Fibroblast of lung (primary cell): ENCODE measurements around the gene FYN. TPM values are rescaled to one million over a fixed set of nuclear protein-coding genes. Genes with fewer than 3 reads are reported as not detected.

Source experiments
- DNase-seq, 2 donors: peaks; one replicate each; pipeline versions ENCODE4 v3.0.0 to v3.0.0-alpha.2; 2010; ENCODE audit warnings: low read depth in 2 of 2
- H2AFZ ChIP-seq: 2 replicates; pipeline ENCODE4 v1.5.1; 2012; ENCODE audit warnings: low read length, control low read depth, inconsistent platforms
- H3K27ac ChIP-seq: 2 replicates; pipeline ENCODE4 v1.5.1; 2011; ENCODE audit warnings: low read length, control low read depth; ENCODE audit not compliant: insufficient read depth
- H3K27me3 ChIP-seq: 2 replicates; pipeline ENCODE4 v1.5.1; 2011; ENCODE audit warnings: mild to moderate bottlenecking, low read length; ENCODE audit not compliant: control insufficient read depth, insufficient read depth
- H3K36me3 ChIP-seq: 2 replicates; pipeline ENCODE4 v1.5.1; 2011; ENCODE audit warnings: low read length; ENCODE audit not compliant: control insufficient read depth, insufficient read depth
- H3K4me1 ChIP-seq: 2 replicates; pipeline ENCODE4 v1.5.1; 2011; ENCODE audit warnings: low read length; ENCODE audit not compliant: control insufficient read depth, insufficient read depth; ENCODE audit errors: extremely low read depth
- H3K4me2 ChIP-seq: 2 replicates; pipeline ENCODE4 v1.5.1; 2011; ENCODE audit warnings: low read length, control low read depth; ENCODE audit not compliant: insufficient read depth; ENCODE audit errors: extremely low read depth
- H3K4me3 ChIP-seq, 4 experiments: fragments of 200-600 bp in 1 of 4; sonication (generic) in 1 of 4; replicated peaks in 1 of 4; 2 replicates each; pipeline ENCODE4 v1.5.1; 2011 to 2016; ENCODE audit warnings: low read length in 4 of 4, low read depth in 3 of 4, mild to moderate bottlenecking in 3 of 4, control low read depth in 2 of 4, inconsistent platforms in 1 of 4, mixed read lengths in 1 of 4; ENCODE audit not compliant: insufficient read depth in 1 of 4; ENCODE audit errors: control extremely low read depth in 1 of 4
- H3K79me2 ChIP-seq: 2 replicates; pipeline ENCODE4 v1.5.1; 2012; ENCODE audit warnings: mild to moderate bottlenecking, low read length, inconsistent platforms; ENCODE audit not compliant: control insufficient read depth, insufficient read depth
- H3K9ac ChIP-seq: 2 replicates; pipeline ENCODE4 v1.5.1; 2011; ENCODE audit warnings: mild to moderate bottlenecking, low read length, control low read depth; ENCODE audit not compliant: insufficient read depth
- H3K9me3 ChIP-seq: 2 replicates; pipeline ENCODE4 v1.5.1; 2012; ENCODE audit warnings: low read depth, low read length; ENCODE audit not compliant: control insufficient read depth, insufficient read depth
- H4K20me1 ChIP-seq: 2 replicates; pipeline ENCODE4 v1.5.1; 2011; ENCODE audit warnings: low read length; ENCODE audit not compliant: control insufficient read depth, insufficient read depth; ENCODE audit errors: extremely low read depth
- EZH2 ChIP-seq: IDR thresholded peaks from 2 replicates; pipeline ENCODE4 v1.5.1; 2012; ENCODE audit warnings: low read length, control low read depth, mild to moderate bottlenecking; ENCODE audit errors: missing control alignments
- polyA plus RNA-seq, 2 donors: library from polyadenylated mRNA; depleted of rRNA in 1 of 2; stranded (reverse) in 1 of 2; unstranded in 1 of 2; fragments of >200 nt; gene quantifications; 2 replicates each; pipeline ENCODE4 v1.2.1, GENCODE V29; 2011 to 2012; ENCODE audit warnings: missing spikeins in 1 of 2
- total RNA-seq: library from RNA; depleted of rRNA; stranded (reverse); fragments of >200 nt; gene quantifications from 2 replicates; pipeline ENCODE4 v1.2.1, GENCODE V29; 2014
- TF ChIP-seq, protein P1 (sequence below), 2 donors: IDR thresholded peaks in 1 of 2; conservative IDR thresholded peaks in 1 of 2; 1 replicate in 1 of 2; 2 replicates in 1 of 2; pipeline ENCODE4 v1.5.1; 2011 to 2012; ENCODE audit warnings: low read length in 2 of 2, control low read depth in 1 of 2, inconsistent platforms in 1 of 2, low read depth in 1 of 2, mild to moderate bottlenecking in 1 of 2

The FYN gene
- total and polyA plus RNA-seq, 2 donors (not counting 1 experiment from before 2014, with no cell fraction given) = 64.7 TPM

DNA sequence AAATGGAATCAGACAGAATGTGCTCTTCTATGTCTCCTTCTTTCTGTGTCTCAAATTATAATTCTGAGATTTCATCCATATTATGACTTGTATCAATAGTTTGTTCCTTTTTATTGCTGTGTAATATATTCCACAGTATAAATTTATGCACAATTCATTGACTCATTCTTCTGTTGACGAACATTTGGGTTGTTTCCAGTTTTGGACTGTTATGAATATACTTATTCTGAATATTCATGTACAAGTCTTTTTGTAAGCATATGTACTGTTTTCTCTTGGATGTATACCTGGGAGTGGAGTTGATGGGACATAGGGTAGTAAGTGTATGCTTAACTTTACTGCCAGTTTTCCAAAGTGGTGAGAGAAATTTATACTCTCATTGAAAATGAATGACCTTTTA, 239.4 kb downstream of the FYN start:
- Histone ChIP-seq H3K36me3 (no peaks in the 10 kb centered on the region), H3K9me3 (no peaks in the 10 kb centered on the region), H3K27ac (no peak overlapping the region), H3K4me2 (no peak overlapping the region), H4K20me1 (no peaks in the 10 kb centered on the region), H3K4me1 (no peaks in the 10 kb centered on the region), H3K79me2 (no peaks in the 10 kb centered on the region), H3K9ac (no peak overlapping the region), H3K27me3 (no peaks in the 10 kb centered on the region), H3K4me3 (no peak overlapping the region), H2AFZ (no peak overlapping the region)
- TF ChIP-seq, protein P1, sequence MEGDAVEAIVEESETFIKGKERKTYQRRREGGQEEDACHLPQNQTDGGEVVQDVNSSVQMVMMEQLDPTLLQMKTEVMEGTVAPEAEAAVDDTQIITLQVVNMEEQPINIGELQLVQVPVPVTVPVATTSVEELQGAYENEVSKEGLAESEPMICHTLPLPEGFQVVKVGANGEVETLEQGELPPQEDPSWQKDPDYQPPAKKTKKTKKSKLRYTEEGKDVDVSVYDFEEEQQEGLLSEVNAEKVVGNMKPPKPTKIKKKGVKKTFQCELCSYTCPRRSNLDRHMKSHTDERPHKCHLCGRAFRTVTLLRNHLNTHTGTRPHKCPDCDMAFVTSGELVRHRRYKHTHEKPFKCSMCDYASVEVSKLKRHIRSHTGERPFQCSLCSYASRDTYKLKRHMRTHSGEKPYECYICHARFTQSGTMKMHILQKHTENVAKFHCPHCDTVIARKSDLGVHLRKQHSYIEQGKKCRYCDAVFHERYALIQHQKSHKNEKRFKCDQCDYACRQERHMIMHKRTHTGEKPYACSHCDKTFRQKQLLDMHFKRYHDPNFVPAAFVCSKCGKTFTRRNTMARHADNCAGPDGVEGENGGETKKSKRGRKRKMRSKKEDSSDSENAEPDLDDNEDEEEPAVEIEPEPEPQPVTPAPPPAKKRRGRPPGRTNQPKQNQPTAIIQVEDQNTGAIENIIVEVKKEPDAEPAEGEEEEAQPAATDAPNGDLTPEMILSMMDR (conservative IDR thresholded peaks at IDR 0.05 in 1 of 2, IDR thresholded peaks at IDR 0.05 in 1 of 2; ENCODE audit: low read depth in 1 of 2, low read length in 2 of 2) = no peak
- TF ChIP-seq EZH2 = no peak
- no peak for DNase-seq

DNA sequence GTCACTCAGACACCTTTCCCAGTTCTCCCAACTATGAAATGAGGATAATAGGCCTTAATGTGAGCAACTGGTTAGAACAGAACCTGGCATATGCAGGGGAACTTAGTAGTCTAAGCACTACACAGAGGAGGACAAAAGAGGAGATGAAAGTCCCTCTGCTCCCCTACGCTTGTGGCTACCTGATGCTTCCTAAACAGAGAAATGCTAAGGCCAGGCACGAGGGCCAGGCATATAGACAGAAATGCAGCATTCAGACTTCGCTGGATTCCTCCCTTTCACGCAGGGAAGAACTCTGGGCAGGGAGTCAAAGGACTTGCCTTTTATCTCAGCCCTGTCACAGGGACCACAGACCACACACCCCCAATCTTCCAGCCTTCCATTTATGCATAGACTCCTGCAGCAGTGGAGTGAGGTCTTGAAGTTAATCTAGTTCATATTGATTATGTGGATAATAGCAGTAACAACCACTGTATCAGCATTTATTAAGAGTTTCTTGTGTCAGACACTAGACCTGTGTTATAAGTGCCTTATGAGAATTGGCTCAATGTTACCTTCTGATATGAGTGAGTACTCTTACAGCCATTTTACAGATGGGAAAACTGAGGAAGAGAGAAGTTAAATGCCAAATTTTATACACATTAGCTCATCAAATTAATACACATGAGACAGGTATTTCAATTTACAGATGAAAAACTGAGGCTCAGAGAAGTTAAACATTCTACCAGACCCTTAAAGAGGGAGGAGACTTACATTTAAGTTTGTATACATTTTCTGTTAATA, 240.6 kb downstream of the FYN start:
- Histone ChIP-seq H3K4me3 (no peak overlapping the region), H3K9me3 (no peaks in the 10 kb centered on the region), H3K36me3 (no peaks in the 10 kb centered on the region), H3K4me2 (no peak overlapping the region), H3K9ac (no peak overlapping the region), H4K20me1 (no peaks in the 10 kb centered on the region), H3K27ac (no peak overlapping the region), H2AFZ (no peak overlapping the region), H3K4me1 (no peaks in the 10 kb centered on the region), H3K27me3 (no peaks in the 10 kb centered on the region), H3K79me2 (no peaks in the 10 kb centered on the region)
- TF ChIP-seq EZH2 = no peak
- TF ChIP-seq, protein P1 (conservative IDR thresholded peaks at IDR 0.05 in 1 of 2, IDR thresholded peaks at IDR 0.05 in 1 of 2; ENCODE audit: low read depth in 1 of 2, low read length in 2 of 2) = no peak
- no peak for DNase-seq

DNA sequence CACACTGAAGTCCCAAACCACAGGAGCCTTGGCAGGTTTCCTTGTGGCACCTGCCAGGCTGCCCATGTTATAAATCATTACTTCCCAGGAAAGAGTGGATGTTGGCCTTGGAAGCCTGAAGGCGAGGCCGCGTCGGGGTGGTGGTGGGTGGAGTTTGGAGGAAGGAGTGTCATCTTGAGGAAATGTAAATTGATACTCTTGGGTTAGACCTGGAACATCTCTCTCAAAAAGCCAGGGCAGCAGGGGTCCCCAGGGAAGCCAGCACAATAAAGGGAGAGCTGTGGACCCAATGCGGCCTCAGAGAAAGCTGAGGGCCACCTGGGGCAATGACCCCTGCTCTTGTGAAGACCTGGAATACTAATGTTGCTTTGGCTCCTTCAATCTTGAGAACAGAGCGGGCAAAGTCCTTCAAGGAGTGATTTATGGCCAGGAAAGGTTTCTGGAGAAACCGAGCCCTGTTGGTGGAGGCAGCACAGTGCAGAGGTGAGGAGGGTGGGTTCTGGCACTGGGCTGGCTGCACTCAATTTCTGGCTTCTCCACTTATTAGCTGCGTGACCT, 241.3 kb downstream of the FYN start:
- no peaks in the 10 kb centered on the region for H3K27me3 ChIP-seq
- no peaks in the 10 kb centered on the region for H3K79me2 ChIP-seq
- H4K20me1 ChIP-seq = no peaks in the 10 kb centered on the region
- H3K36me3 ChIP-seq = no peaks in the 10 kb centered on the region
- DNase-seq = no peak
- H3K9me3 ChIP-seq = no peaks in the 10 kb centered on the region
- H3K4me2 ChIP-seq = no peak overlapping the region
- H3K27ac ChIP-seq = no peak overlapping the region
- TF ChIP-seq, protein P1 (conservative IDR thresholded peaks at IDR 0.05 in 1 of 2, IDR thresholded peaks at IDR 0.05 in 1 of 2; ENCODE audit: low read depth in 1 of 2, low read length in 2 of 2) = no peak
- no peak for TF ChIP-seq EZH2
- no peak overlapping the region for H3K4me3 ChIP-seq
- no peak overlapping the region for H2AFZ ChIP-seq
- no peak overlapping the region for H3K9ac ChIP-seq
- H3K4me1 ChIP-seq = no peaks in the 10 kb centered on the region
